ENCODE measurements around the gene PARD6A.

Gene PARD6A

DNA sequence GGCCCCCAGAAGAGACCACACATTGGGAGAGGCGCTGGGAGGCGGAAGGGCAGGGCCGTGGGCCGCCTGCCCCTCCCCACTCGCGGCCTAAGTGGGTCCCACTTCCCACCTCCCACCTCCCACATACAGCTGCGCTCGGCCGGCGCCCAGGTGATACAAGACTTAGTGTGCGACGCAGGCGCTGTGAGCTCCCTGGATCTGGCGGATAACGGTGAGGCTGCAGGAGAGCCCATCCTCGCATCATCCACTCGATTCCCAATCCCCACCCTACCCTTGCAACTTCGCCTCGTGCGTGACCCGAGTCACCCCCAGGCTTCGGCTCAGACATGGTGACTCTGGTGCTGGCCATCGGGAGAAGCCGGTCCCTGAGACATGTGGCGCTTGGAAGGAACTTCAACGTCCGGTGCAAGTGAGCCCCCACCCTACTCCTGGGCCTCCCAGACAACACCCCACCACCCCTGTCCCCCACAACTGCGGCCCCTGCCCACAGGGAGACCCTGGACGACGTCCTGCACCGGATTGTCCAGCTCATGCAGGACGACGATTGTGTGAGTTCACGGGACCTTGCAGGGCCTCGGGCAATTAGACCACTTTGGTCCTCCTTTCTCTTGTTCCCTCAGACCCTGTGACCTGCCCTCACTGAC lies 11.9 kb upstream of the PARD6A start:
- ChIA-PET CTCF (no interaction called here), POLR2A (interaction anchor here (0.9 kb wide), 1 partner anchor 87 kb away, joined by 3 read pairs; the partner anchor contains the start of gene CTCF)

DNA sequence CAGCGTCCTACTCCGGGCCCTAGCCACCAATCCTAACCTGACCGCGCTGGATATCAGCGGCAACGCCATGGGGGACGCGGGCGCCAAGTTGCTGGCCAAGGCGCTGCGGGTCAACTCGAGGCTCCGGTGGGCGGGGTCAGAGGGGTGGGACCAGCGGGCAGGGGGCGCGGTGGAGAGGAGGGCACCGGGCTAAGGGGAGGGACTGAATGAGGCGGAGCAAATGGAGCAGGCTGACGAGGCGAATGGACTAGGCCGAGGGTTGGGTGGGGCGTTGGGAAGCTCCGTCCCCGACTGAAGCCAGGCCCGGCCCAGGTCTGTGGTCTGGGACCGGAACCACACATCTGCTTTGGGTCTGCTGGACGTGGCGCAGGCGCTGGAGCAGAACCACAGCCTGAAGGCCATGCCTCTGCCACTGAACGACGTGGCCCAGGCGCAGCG lies 11.2 kb upstream of the PARD6A start:
- TF ChIP-seq GLI2 (tag by site-specific recombination; IDR thresholded peaks at IDR 0.05; ENCODE audit: borderline replicate concordance, low read depth): no peak
- no peak for TF ChIP-seq ZNF292 (tag by site-specific recombination; IDR thresholded peaks at IDR 0.05; ENCODE audit: borderline replicate concordance, low read depth)
- TF ChIP-seq ZNF510 (tag by site-specific recombination; IDR thresholded peaks at IDR 0.05; ENCODE audit: insufficient replicate concordance): no peak
- TF ChIP-seq SP2 (tag by site-specific recombination; IDR thresholded peaks at IDR 0.05): peak; percentile 40
- no peak for TF ChIP-seq ZFP41 (tag by site-specific recombination; IDR thresholded peaks at IDR 0.05; ENCODE audit: borderline replicate concordance)
- ChIA-PET POLR2A (no interaction called here), CTCF (no interaction called here)
- no peak overlapping the region for H3K4me3 ChIP-seq (ENCODE audit: low read depth, low read length)
- no peaks in the 10 kb centered on the region for H3K9me3 ChIP-seq (ENCODE audit: control insufficient read depth, insufficient read depth, low read depth, low read length)
- H3K4me1 ChIP-seq (ENCODE audit: control insufficient read depth, insufficient read depth, low read length): peaks cover 4% of the 10 kb centered on the region; the same call in 1 of the 2 replicates
- peaks cover 0 to 2% of the 10 kb centered on the region in 2 experiments; a peak in 1 of 3 replicates for H3K36me3 ChIP-seq (ENCODE audit: control insufficient read depth in 2 of 2, insufficient read depth in 1 of 2, low read length in 2 of 2)
- no peak overlapping the region for H3K27ac ChIP-seq (ENCODE audit: extremely low read depth, low read depth, low read length)

More for the DNA sequence above, 11.9 kb upstream of the PARD6A start:
- H3K36me3 ChIP-seq (ENCODE audit: control insufficient read depth in 2 of 2, insufficient read depth in 1 of 2, low read length in 2 of 2): no peaks in the 10 kb centered on the region
- H3K4me3 ChIP-seq (ENCODE audit: low read depth, low read length): no peak overlapping the region
- TF ChIP-seq, protein P1, sequence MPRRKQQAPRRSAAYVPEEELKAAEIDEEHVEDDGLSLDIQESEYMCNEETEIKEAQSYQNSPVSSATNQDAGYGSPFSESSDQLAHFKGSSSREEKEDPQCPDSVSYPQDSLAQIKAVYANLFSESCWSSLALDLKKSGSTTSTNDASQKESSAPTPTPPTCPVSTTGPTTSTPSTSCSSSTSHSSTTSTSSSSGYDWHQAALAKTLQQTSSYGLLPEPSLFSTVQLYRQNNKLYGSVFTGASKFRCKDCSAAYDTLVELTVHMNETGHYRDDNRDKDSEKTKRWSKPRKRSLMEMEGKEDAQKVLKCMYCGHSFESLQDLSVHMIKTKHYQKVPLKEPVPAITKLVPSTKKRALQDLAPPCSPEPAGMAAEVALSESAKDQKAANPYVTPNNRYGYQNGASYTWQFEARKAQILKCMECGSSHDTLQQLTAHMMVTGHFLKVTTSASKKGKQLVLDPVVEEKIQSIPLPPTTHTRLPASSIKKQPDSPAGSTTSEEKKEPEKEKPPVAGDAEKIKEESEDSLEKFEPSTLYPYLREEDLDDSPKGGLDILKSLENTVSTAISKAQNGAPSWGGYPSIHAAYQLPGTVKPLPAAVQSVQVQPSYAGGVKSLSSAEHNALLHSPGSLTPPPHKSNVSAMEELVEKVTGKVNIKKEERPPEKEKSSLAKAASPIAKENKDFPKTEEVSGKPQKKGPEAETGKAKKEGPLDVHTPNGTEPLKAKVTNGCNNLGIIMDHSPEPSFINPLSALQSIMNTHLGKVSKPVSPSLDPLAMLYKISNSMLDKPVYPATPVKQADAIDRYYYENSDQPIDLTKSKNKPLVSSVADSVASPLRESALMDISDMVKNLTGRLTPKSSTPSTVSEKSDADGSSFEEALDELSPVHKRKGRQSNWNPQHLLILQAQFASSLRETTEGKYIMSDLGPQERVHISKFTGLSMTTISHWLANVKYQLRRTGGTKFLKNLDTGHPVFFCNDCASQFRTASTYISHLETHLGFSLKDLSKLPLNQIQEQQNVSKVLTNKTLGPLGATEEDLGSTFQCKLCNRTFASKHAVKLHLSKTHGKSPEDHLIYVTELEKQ (tag by site-specific recombination; IDR thresholded peaks at IDR 0.05; ENCODE audit: borderline replicate concordance): no peak
- no peak for TF ChIP-seq HOXA7 (CRISPR knock-in tag; IDR thresholded peaks at IDR 0.05; ENCODE audit: borderline replicate concordance)
- no peak for TF ChIP-seq ZNF239 (tag by site-specific recombination; IDR thresholded peaks at IDR 0.05)
- TF ChIP-seq PRDM4 (tag by site-specific recombination; IDR thresholded peaks at IDR 0.05): no peak
- TF ChIP-seq ZNF302 (tag by site-specific recombination; IDR thresholded peaks at IDR 0.05; ENCODE audit: low read depth): no peak
- TF ChIP-seq ZXDB (tag by site-specific recombination; IDR thresholded peaks at IDR 0.05): no peak
- TF ChIP-seq MEIS1 (CRISPR knock-in tag; IDR thresholded peaks at IDR 0.05; ENCODE audit: borderline replicate concordance): no peak
- no peak for TF ChIP-seq HOXC10 (CRISPR knock-in tag; IDR thresholded peaks at IDR 0.05)
- TF ChIP-seq ZNF610 (tag by site-specific recombination; IDR thresholded peaks at IDR 0.05; ENCODE audit: borderline replicate concordance): no peak
- TF ChIP-seq, protein P2, sequence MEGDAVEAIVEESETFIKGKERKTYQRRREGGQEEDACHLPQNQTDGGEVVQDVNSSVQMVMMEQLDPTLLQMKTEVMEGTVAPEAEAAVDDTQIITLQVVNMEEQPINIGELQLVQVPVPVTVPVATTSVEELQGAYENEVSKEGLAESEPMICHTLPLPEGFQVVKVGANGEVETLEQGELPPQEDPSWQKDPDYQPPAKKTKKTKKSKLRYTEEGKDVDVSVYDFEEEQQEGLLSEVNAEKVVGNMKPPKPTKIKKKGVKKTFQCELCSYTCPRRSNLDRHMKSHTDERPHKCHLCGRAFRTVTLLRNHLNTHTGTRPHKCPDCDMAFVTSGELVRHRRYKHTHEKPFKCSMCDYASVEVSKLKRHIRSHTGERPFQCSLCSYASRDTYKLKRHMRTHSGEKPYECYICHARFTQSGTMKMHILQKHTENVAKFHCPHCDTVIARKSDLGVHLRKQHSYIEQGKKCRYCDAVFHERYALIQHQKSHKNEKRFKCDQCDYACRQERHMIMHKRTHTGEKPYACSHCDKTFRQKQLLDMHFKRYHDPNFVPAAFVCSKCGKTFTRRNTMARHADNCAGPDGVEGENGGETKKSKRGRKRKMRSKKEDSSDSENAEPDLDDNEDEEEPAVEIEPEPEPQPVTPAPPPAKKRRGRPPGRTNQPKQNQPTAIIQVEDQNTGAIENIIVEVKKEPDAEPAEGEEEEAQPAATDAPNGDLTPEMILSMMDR (tag by site-specific recombination; IDR thresholded peaks at IDR 0.05): no peak
- no peak for TF ChIP-seq ZBTB20 (tag by site-specific recombination; IDR thresholded peaks at IDR 0.05)
- no peak for TF ChIP-seq ZNF768 (tag by site-specific recombination; IDR thresholded peaks at IDR 0.05)
- TF ChIP-seq ZNF530 (tag by site-specific recombination; IDR thresholded peaks at IDR 0.05; ENCODE audit: low read depth): no peak
- H3K27ac ChIP-seq (ENCODE audit: extremely low read depth, low read depth, low read length): no peak overlapping the region
- peaks cover 4% of the 10 kb centered on the region; the same call in 1 of the 2 replicates for H3K4me1 ChIP-seq (ENCODE audit: control insufficient read depth, insufficient read depth, low read length)
- no peaks in the 10 kb centered on the region for H3K9me3 ChIP-seq (ENCODE audit: control insufficient read depth, insufficient read depth, low read depth, low read length)
